GM19468 (cell line): ENCODE measurements around the gene CEBPA.
"Not testable (repeated sequence)": the region's sequence is repeated elsewhere in the genome, so short reads cannot be mapped to it uniquely, and the experiment has no call there.

Experiments
- ATAC-seq: cut with Tn5 transposase; IDR thresholded peaks from one replicate; pipeline ENCODE4 v1.9.1; 2021; ENCODE audit warnings: mild to moderate bottlenecking, moderate library complexity, moderate number of reproducible peaks; ENCODE audit not compliant: unreplicated experiment; ENCODE audit errors: extremely low read depth

Gene CEBPA

GRCh38 chr19:33329060-33329459, 26.7 kb upstream of the CEBPA start:
- no peak for ATAC-seq

GRCh38 chr19:33325920-33326319, 23.6 kb upstream of the CEBPA start:
- no peak for ATAC-seq

- ATAC-seq, result no peak
Measured at GRCh38 chr19:33324628-33325027, 22.3 kb upstream of the CEBPA start.

GRCh38 chr19:33323093-33323820, 20.9 kb upstream of the CEBPA start:
- no peak for ATAC-seq

GRCh38 chr19:33320636-33321035, 18.3 kb upstream of the CEBPA start:
- no peak for ATAC-seq

GRCh38 chr19:33317991-33318390, 15.7 kb upstream of the CEBPA start:
- not testable (repeated sequence) for ATAC-seq

- no peak for ATAC-seq
Measured at GRCh38 chr19:33317517-33317916, 15.2 kb upstream of the CEBPA start.

GRCh38 chr19:33316541-33317264, 14.4 kb upstream of the CEBPA start:
- ATAC-seq, result no peak

GRCh38 chr19:33312808-33313207, 10.5 kb upstream of the CEBPA start:
- ATAC-seq, result not testable (repeated sequence)

- ATAC-seq, result no peak
Measured at GRCh38 chr19:33312065-33312464, 9.7 kb upstream of the CEBPA start.

GRCh38 chr19:33311326-33311682, 9.0 kb upstream of the CEBPA start:
- ATAC-seq, result no peak

GRCh38 chr19:33310606-33311325, 8.4 kb upstream of the CEBPA start:
- no peak for ATAC-seq

GRCh38 chr19:33309826-33310225, 7.5 kb upstream of the CEBPA start:
- ATAC-seq, result no peak

GRCh38 chr19:33306853-33307792, 4.8 kb upstream of the CEBPA start:
- no peak for ATAC-seq

- no peak for ATAC-seq
Measured at GRCh38 chr19:33306191-33306590, 3.9 kb upstream of the CEBPA start.

- no peak for ATAC-seq
Measured at GRCh38 chr19:33304760-33305647, 2.7 kb upstream of the CEBPA start.

- ATAC-seq, result no peak
Measured at GRCh38 chr19:33304371-33304759, 2.0 kb upstream of the CEBPA start.

- no peak for ATAC-seq
Measured at GRCh38 chr19:33303791-33304345, 1.5 kb upstream of the CEBPA start.
